Measurements from ENCODE around the gene IL10. TPM values are rescaled to one million over a fixed set of nuclear protein-coding genes. Genes with fewer than 3 reads are reported as not detected.

Gene IL10
- polyA plus RNA-seq, 3 donors: 4.1 to 68.1 (median 7.8) TPM

DNA sequence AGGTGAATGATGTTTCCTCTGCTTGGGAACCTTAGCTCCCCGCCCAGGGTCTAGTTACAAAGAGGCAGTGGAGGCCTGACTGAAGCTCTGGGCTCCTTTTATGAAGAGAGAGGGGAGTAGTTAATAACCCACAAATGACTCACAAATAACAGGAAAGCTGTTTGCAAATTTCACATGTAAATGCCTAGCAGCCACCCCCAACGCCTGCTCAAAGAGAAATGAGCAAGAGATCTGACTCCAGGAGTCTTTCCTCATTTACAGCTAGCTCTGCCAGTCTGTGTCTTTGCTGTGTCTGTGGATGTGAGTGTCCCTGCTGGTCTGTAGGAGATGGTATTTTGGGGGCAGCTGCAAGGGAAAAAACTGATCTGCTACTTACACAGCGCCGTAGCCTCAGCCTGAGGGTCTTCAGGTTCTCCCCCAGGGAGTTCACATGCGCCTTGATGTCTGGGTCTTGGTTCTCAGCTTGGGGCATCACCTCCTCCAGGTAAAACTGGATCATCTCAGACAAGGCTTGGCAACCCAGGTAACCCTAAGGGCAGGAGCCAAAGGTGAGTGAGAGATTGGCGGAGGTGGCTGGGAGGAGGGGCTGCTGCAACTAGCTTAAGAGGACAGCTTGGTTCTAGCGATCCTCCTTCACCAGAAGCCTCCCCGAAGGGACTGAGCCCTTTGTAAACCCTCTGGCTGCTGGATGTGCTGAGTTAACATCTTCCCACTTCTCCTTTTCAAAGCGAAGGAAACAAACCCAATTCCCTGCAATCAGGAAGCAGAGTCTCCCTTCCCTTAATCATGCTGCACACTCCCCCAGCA is 1.6 kb downstream of the IL10 start, which contains the start of gene IL19:
Gene IL19, plus strand, starts transcription at position 243 of the 807 bp plus-strand sequence. CDS start 65,890 bp downstream, outside the sequence.
- H3K36me3 Mint-ChIP-seq: peaks cover 24 to 28% of the 10 kb centered on the region in 2 donors

More for the DNA sequence above, 1.6 kb downstream of the IL10 start, which contains the start of gene IL19:
- Histone ChIP-seq H3K36me3 (replicated peaks in 1 of 2; ENCODE audit: control insufficient read depth in 1 of 2, insufficient read depth in 2 of 2, low read length in 2 of 2) (peaks cover 0 to 14% of the 10 kb centered on the region in 2 donors), H3K4me2 (replicated peaks; ENCODE audit: extremely low read depth, low read length, poor library complexity, severe bottlenecking) (peak within 1 kb of the TSS; percentile 76), H3K79me2 (ENCODE audit: insufficient read depth, low read length) (peaks cover 5% of the 10 kb centered on the region), H2AFZ (ENCODE audit: insufficient read depth, low read depth, low read length, poor library complexity, severe bottlenecking) (no peak within 1 kb of the TSS), H3K9me3 (replicated peaks in 1 of 2; ENCODE audit: control insufficient read depth in 1 of 2, insufficient read depth in 1 of 2, low read length in 2 of 2) (no peaks in the 10 kb centered on the region), H3K27me3 (ENCODE audit: control insufficient read depth in 2 of 2, insufficient read depth in 2 of 2, low read length in 2 of 2) (no peaks in the 10 kb centered on the region), H3K4me1 (ENCODE audit: control insufficient read depth in 1 of 2, insufficient read depth in 2 of 2, low read length in 2 of 2) (peaks cover 80 to 96% of the 10 kb centered on the region in 2 donors), H4K20me1 (ENCODE audit: insufficient read depth, low read length) (no peaks in the 10 kb centered on the region), H3K27ac (ENCODE audit: low read depth in 1 of 2, low read length in 2 of 2) (peak within 1 kb of the TSS; percentile 75 to 94), H3K9ac (ENCODE audit: insufficient read depth, low read length, poor library complexity, severe bottlenecking) (peak within 1 kb of the TSS; percentile 72), H3K4me3 (replicated peaks in 1 of 3; ENCODE audit: low read depth in 2 of 3, low read length in 3 of 3) (peak within 1 kb of the TSS; percentile 26 to 70 (median 42))
- peak; percentile 83 to 90 (median 90) for DNase-seq
- Mint-ChIP-seq H3K27ac (peak within 1 kb of the TSS; percentile 91 to 96 (median 95)), H3K9me3 (no peaks in the 10 kb centered on the region), H3K4me1 (peaks cover 89% of the 10 kb centered on the region), H3K27me3 (ENCODE audit: low read depth in 3 of 3) (peaks cover 0 to 10% (median 8%) of the 10 kb centered on the region in 3 donors), H3K4me3 (peak within 1 kb of the TSS; percentile 73 to 84)
- WGBS (ENCODE audit: insufficient coverage): 44% methylated on average over 5 of the region's 9 CpGs
- intact Hi-C loops (cut with micrococcal nuclease): loop anchor here in 1 of 2 donors (5.0 to 10.0 kb wide), 2 partner anchors 33 to 64 kb away; no protein-coding TSS in a partner anchor
- TF ChIP-seq CTCF (IDR thresholded peaks at IDR 0.05): peak; percentile 17
